A549 (cell line): Measurements from ENCODE around the gene ATP6V1B1. TPM values are rescaled to one million over a fixed set of nuclear protein-coding genes. Genes with fewer than 3 reads are reported as not detected.

Experiments
- ATAC-seq, 2 experiments: fragments of 200-7000 bp in 1 of 2; fragments of >200 bp in 1 of 2; cut with Nextera tagmentation in 1 of 2; cut with Tn5 transposase in 1 of 2; 3 replicates each; pipeline versions ENCODE4 v1.8.0 to v1.9.1; 2018 to 2020; ENCODE audit warnings: mild to moderate bottlenecking in 1 of 2, moderate library complexity in 1 of 2
- CTCF ChIA-PET: fragments of 300-600 bp; sonication (Branson Sonifier 250); formaldehyde crosslinking; extraction: SDS; loops from one replicate; lab custom pipeline; 2021; ENCODE audit warnings: antibody characterized with exemption, inconsistent platforms; lab: Yijun Ruan, JAX
- POLR2A ChIA-PET: fragments of 350-600 bp; formaldehyde crosslinking; extraction: SDS; loops from one replicate; lab custom pipeline; 2021; ENCODE audit warnings: antibody characterized with exemption, inconsistent platforms; lab: Yijun Ruan, JAX
- DNase-seq, 2 experiments: peaks; one replicate each; pipeline versions ENCODE4 v3.0.0 to v3.0.0-alpha.2; 2011 to 2016; ENCODE audit warnings: low read depth in 1 of 2, low spot score in 1 of 2
- FAIRE-seq: peaks from 2 replicates; lab custom pipeline; 2011; peaks lifted over from hg19 to GRCh38; lab: Jason Lieb, UNC
- H3K27ac ChIP-seq, 2 experiments: fragments of >200 bp; sonication (Bioruptor Twin); formaldehyde crosslinking; 3 replicates each; pipeline ENCODE4 v1.5.1; 2016 to 2017
- H3K4me1 ChIP-seq: fragments of >200 bp; sonication (Bioruptor Twin); formaldehyde crosslinking; 3 replicates; pipeline ENCODE4 v1.6.1; 2016
- H3K4me2 ChIP-seq: fragments of >200 bp; sonication (Bioruptor Twin); formaldehyde crosslinking; 3 replicates; pipeline ENCODE4 v1.6.1; 2016
- H3K4me3 ChIP-seq: fragments of >200 bp; sonication (Bioruptor Twin); formaldehyde crosslinking; 3 replicates; pipeline ENCODE4 v1.5.1; 2016
- H3K9me3 ChIP-seq: fragments of >200 bp; sonication (Bioruptor Twin); formaldehyde crosslinking; 3 replicates; pipeline ENCODE4 v1.6.1; 2016
- ATOH8 ChIP-seq: fragments of 250-450 bp; sonication (Bioruptor Pico); IDR thresholded peaks from 2 replicates; pipeline ENCODE4 v1.5.0; 2020; ENCODE audit warnings: low read depth, mild to moderate bottlenecking, moderate library complexity
- BHLHE40 ChIP-seq: IDR thresholded peaks from 2 replicates; pipeline ENCODE4 v1.6.1; 2012; ENCODE audit warnings: low read depth, low read length, inconsistent platforms
- CBX8 ChIP-seq: fragments of 200-600 bp; sonication (generic); IDR thresholded peaks from 2 replicates; pipeline ENCODE4 v1.6.1; 2016
- CEBPB ChIP-seq, 2 experiments: fragments of >200 bp in 1 of 2; sonication (Bioruptor Twin) in 1 of 2; formaldehyde crosslinking in 1 of 2; IDR thresholded peaks; 2 replicates each; pipeline ENCODE4 v1.6.1; 2012 to 2016
- E2F6 ChIP-seq: IDR thresholded peaks from 2 replicates; pipeline ENCODE4 v1.6.1; 2012; ENCODE audit warnings: low read depth, borderline replicate concordance
- ELK1 ChIP-seq: fragments of 150-350 bp; IDR thresholded peaks from 2 replicates; pipeline ENCODE4 v1.6.1; 2014; ENCODE audit warnings: low read depth, mild to moderate bottlenecking, low read length
- ESRRA ChIP-seq: fragments of 150-350 bp; IDR thresholded peaks from 2 replicates; pipeline ENCODE4 v1.6.1; 2014; ENCODE audit warnings: mild to moderate bottlenecking, low read length, borderline replicate concordance
- FOSL2 ChIP-seq, 2 experiments: fragments of 450-650 bp in 1 of 2; fragments of >200 bp in 1 of 2; sonication (Bioruptor Twin) in 1 of 2; formaldehyde crosslinking; IDR thresholded peaks; 2 replicates each; pipeline versions ENCODE4 v1.5.0 to v1.6.1; 2016 to 2020; ENCODE audit warnings: mild to moderate bottlenecking in 1 of 2, moderate library complexity in 1 of 2
- HES2 ChIP-seq: fragments of >200 bp; sonication (Bioruptor Twin); formaldehyde crosslinking; IDR thresholded peaks from 2 replicates; pipeline ENCODE4 v1.6.1; 2016
- HOXA7 ChIP-seq: fragments of 250-450 bp; sonication (Bioruptor Pico); IDR thresholded peaks from 2 replicates; pipeline ENCODE4 v1.5.0; 2020; ENCODE audit warnings: mild to moderate bottlenecking, moderate library complexity
- JUN ChIP-seq, 2 experiments: fragments of >200 bp; sonication (Bioruptor Twin); formaldehyde crosslinking; IDR thresholded peaks; 2 replicates in 1 of 2; 3 replicates in 1 of 2; pipeline ENCODE4 v1.6.1; 2016 to 2017
- MAX ChIP-seq: IDR thresholded peaks from 2 replicates; pipeline ENCODE4 v1.6.1; 2012
- MAZ ChIP-seq: fragments of 150-350 bp; IDR thresholded peaks from 2 replicates; pipeline ENCODE4 v1.6.1; 2014; ENCODE audit warnings: antibody characterized with exemption, low read depth, low read length, borderline replicate concordance
- MYC ChIP-seq: IDR thresholded peaks from 2 replicates; pipeline ENCODE4 v1.6.1; 2012; ENCODE audit warnings: mild to moderate bottlenecking, inconsistent platforms, low read length, improper control_type of control experiment, borderline replicate concordance
- PBX3 ChIP-seq: IDR thresholded peaks from 2 replicates; pipeline ENCODE4 v1.6.1; 2012
- POLR2A ChIP-seq: IDR thresholded peaks from 2 replicates; pipeline ENCODE4 v1.6.1; 2012; ENCODE audit warnings: mild to moderate bottlenecking, low read length
- RAD21 ChIP-seq, 2 experiments: fragments of >200 bp in 1 of 2; sonication (Bioruptor Twin) in 1 of 2; formaldehyde crosslinking in 1 of 2; IDR thresholded peaks in 1 of 2; conservative IDR thresholded peaks in 1 of 2; 2 replicates in 1 of 2; 3 replicates in 1 of 2; pipeline ENCODE4 v1.6.1; 2012 to 2018; ENCODE audit warnings: inconsistent platforms in 1 of 2
- REST ChIP-seq: fragments of 200-600 bp; sonication (generic); IDR thresholded peaks from 2 replicates; pipeline ENCODE4 v1.6.1; 2016; ENCODE audit warnings: antibody characterized with exemption, mild to moderate bottlenecking, moderate library complexity
- SMC3 ChIP-seq: fragments of >200 bp; sonication (Bioruptor Twin); formaldehyde crosslinking; IDR thresholded peaks from 3 replicates; pipeline ENCODE4 v1.6.1; 2018; ENCODE audit warnings: inconsistent platforms
- TP53 ChIP-seq: fragments of 250-450 bp; sonication (Bioruptor Pico); IDR thresholded peaks from 2 replicates; pipeline ENCODE4 v1.5.0; 2021; ENCODE audit warnings: mild to moderate bottlenecking, moderate library complexity
- ZSCAN20 ChIP-seq: fragments of 250-450 bp; sonication (Bioruptor Pico); IDR thresholded peaks from 2 replicates; pipeline ENCODE4 v1.8.0; 2022; ENCODE audit warnings: mild to moderate bottlenecking, moderate library complexity
- WGBS: methylation state at CpG from one replicate; pipeline ENCODE4 v1.1.6; 2017; ENCODE audit errors: missing lambda C conversion rate; 5-methylcytosine and 5-hydroxymethylcytosine counted together
- polyA plus RNA-seq, 4 experiments: library from polyadenylated mRNA; depleted of rRNA in 3 of 4; stranded (reverse); fragments of >200 nt; fragmentation: RNase III in 1 of 4; extraction: RNeasy Plus Mini Kit Qiagen cat#74134 plus additional on column Dnase treatment in 1 of 4; gene quantifications; 2 replicates in 3 of 4; 3 replicates in 1 of 4; pipeline ENCODE4 v1.2.3, GENCODE V29; 2011 to 2017

Gene ATP6V1B1
- polyA plus RNA-seq, 2 of the 4 experiments (the other 2 are of a cell fraction) = 1.9 to 2.5 TPM

- TF ChIP-seq ELK1 (no peak), POLR2A (no peak), JUN (IDR thresholded peaks at IDR 0.05) (no peak), FOSL2 (IDR thresholded peaks at IDR 0.05) (no peak), FOSL2 (CRISPR knock-in tag; IDR thresholded peaks at IDR 0.05) (no peak), CEBPB (IDR thresholded peaks at IDR 0.05) (no peak), HES2 (no peak), ZSCAN20 (CRISPR knock-in tag) (no peak), ESRRA (no peak), TP53 (CRISPR knock-in tag) (no peak), MAX (peak; percentile 83), ATOH8 (CRISPR knock-in tag) (no peak), BHLHE40 (no peak)
Observed at GRCh38 chr2:70964596-70965386, 29.1 kb downstream of the ATP6V1B1 start (continued).

GRCh38 chr2:70965506-70965905 lies 29.8 kb downstream of the ATP6V1B1 start:
- ATAC-seq (no peak), DNase-seq (no peak), FAIRE-seq (no peak)
- TF ChIP-seq SMC3 = no peak
- TF ChIP-seq MYC = no peak
- TF ChIP-seq CBX8 = no peak
- TF ChIP-seq MAZ = no peak
- no peak for TF ChIP-seq RAD21 (conservative IDR thresholded peaks at IDR 0.05 in 1 of 2, IDR thresholded peaks at IDR 0.05 in 1 of 2)
- WGBS = 66% methylated on average over 14 of the region's 14 CpGs
- H3K9me3 ChIP-seq = no peaks in the 10 kb centered on the region
- ChIA-PET CTCF (interaction anchor here (0.7 to 11.4 kb wide), 26 partner anchors 8 to 338 kb away, joined by 3 to 171 read pairs (median 6); partner anchors contain the start of genes ADD2, ANKRD53 and ATP6V1B1), POLR2A (interaction anchor here (0.6 kb wide), 1 partner anchor 10 kb away, joined by 5 read pairs; no protein-coding TSS in a partner anchor)
- H3K27ac ChIP-seq = no peak overlapping the region
- peak overlapping the region; percentile 95 for H3K4me2 ChIP-seq
- no peaks in the 10 kb centered on the region for H3K4me1 ChIP-seq
- H3K4me3 ChIP-seq = peak overlapping the region; percentile 51

GRCh38 chr2:70966681-70967080 lies 31.0 kb downstream of the ATP6V1B1 start:
- CTCF ChIA-PET = interaction anchor here (0.6 to 11.4 kb wide), 17 partner anchors 7 to 311 kb away, joined by 3 to 171 read pairs (median 7); partner anchors contain the start of genes ADD2 and ANKRD53
- no peaks in the 10 kb centered on the region for H3K4me1 ChIP-seq
- no peak overlapping the region for H3K4me2 ChIP-seq
- no peaks in the 10 kb centered on the region for H3K9me3 ChIP-seq
- POLR2A ChIA-PET = interaction anchor here (0.7 kb wide), 1 partner anchor 485 kb away, joined by 3 read pairs; no protein-coding TSS in a partner anchor
- H3K4me3 ChIP-seq = no peak overlapping the region
- TF ChIP-seq REST (no peak), ELK1 (no peak), E2F6 (no peak), PBX3 (no peak), ESRRA (no peak), RAD21 (conservative IDR thresholded peaks at IDR 0.05 in 1 of 2, IDR thresholded peaks at IDR 0.05 in 1 of 2) (no peak), HOXA7 (no peak)
- ATAC-seq = no peak
- 52% methylated on average over 4 of the region's 4 CpGs for WGBS
- no peak for FAIRE-seq
- DNase-seq = no peak
- H3K27ac ChIP-seq = no peak overlapping the region
